HG03095 (cell line): Measurements from ENCODE around the gene BARX1.
"Not testable (repeated sequence)": the region's sequence is repeated elsewhere in the genome, so short reads cannot be mapped to it uniquely, and the experiment has no call there.

Source experiments
- ATAC-seq: cut with Tn5 transposase; IDR thresholded peaks from one replicate; pipeline ENCODE4 v1.9.1; 2021; ENCODE audit warnings: moderate library complexity; ENCODE audit not compliant: unreplicated experiment

The BARX1 gene

GRCh38 chr9:93967020-93967803 lies 12.1 kb upstream of the BARX1 start:
- ATAC-seq, result no peak

GRCh38 chr9:93965830-93966577 lies 10.8 kb upstream of the BARX1 start:
- ATAC-seq, result no peak

GRCh38 chr9:93964685-93965084 lies 9.5 kb upstream of the BARX1 start:
- no peak for ATAC-seq

GRCh38 chr9:93963969-93964368 lies 8.8 kb upstream of the BARX1 start:
- ATAC-seq, result no peak

GRCh38 chr9:93963489-93963888 lies 8.3 kb upstream of the BARX1 start:
- ATAC-seq, result not testable (repeated sequence)

GRCh38 chr9:93962561-93963440 lies 7.6 kb upstream of the BARX1 start:
- ATAC-seq, result no peak

GRCh38 chr9:93962017-93962416 lies 6.9 kb upstream of the BARX1 start:
- ATAC-seq, result no peak

GRCh38 chr9:93960971-93961841 lies 6.1 kb upstream of the BARX1 start:
- ATAC-seq, result no peak

- no peak for ATAC-seq
Measured at GRCh38 chr9:93960221-93960970, 5.2 kb upstream of the BARX1 start.

GRCh38 chr9:93959739-93960154 lies 4.6 kb upstream of the BARX1 start:
- ATAC-seq, result no peak

GRCh38 chr9:93958819-93959682 lies 3.9 kb upstream of the BARX1 start:
- ATAC-seq, result no peak

GRCh38 chr9:93958121-93958818 lies 3.1 kb upstream of the BARX1 start:
- ATAC-seq, result no peak

- ATAC-seq, result no peak
Measured at GRCh38 chr9:93955981-93956784, 1.0 kb upstream of the BARX1 start.

- no peak for ATAC-seq
Measured at GRCh38 chr9:93954434-93955061, 607 bp downstream of the BARX1 start.

- no peak for ATAC-seq
Measured at GRCh38 chr9:93953496-93954433, 1.4 kb downstream of the BARX1 start.
